Bronchial epithelial cell (primary cell): ENCODE measurements around the gene PMAIP1. TPM values are rescaled to one million over a fixed set of nuclear protein-coding genes. Genes with fewer than 3 reads are reported as not detected.

Experiments used
- DNase-seq: peaks from one replicate; pipeline ENCODE4 v3.0.0-alpha.2; 2010; ENCODE audit warnings: low read depth
- FAIRE-seq: peaks from 2 replicates; lab custom pipeline; 2011; peaks lifted over from hg19 to GRCh38; lab: Jason Lieb, UNC
- H3K27me3 ChIP-seq: 2 replicates; pipeline ENCODE4 v1.5.1; 2011; ENCODE audit warnings: low read length; ENCODE audit not compliant: control insufficient read depth, insufficient read depth
- H3K36me3 ChIP-seq: 2 replicates; pipeline ENCODE4 v1.5.1; 2011; ENCODE audit warnings: low read length; ENCODE audit not compliant: control insufficient read depth, insufficient read depth
- H3K4me3 ChIP-seq: 2 replicates; pipeline ENCODE4 v1.5.1; 2011; ENCODE audit warnings: mild to moderate bottlenecking, low read depth, low read length, control low read depth
- CTCF ChIP-seq: IDR thresholded peaks from 2 replicates; pipeline ENCODE4 v1.5.1; 2011; ENCODE audit warnings: mild to moderate bottlenecking, moderate library complexity, low read length, control low read depth, inconsistent platforms; ENCODE audit not compliant: insufficient read depth, severe bottlenecking
- total RNA-seq: library from RNA; depleted of rRNA; stranded (reverse); fragments of >200 nt; gene quantifications from 2 replicates; pipeline ENCODE4 v1.2.1, GENCODE V29; 2014

PMAIP1 gene
- total RNA-seq, 1 donor from 2014 or later = 12.1 TPM

- DNase-seq = peak; percentile 85
- FAIRE-seq = no peak
- no peak overlapping the region for H3K4me3 ChIP-seq
- no peaks in the 10 kb centered on the region for H3K27me3 ChIP-seq
- no peaks in the 10 kb centered on the region for H3K36me3 ChIP-seq
- TF ChIP-seq CTCF = no peak
Measured at GRCh38 chr18:59915606-59916005, 15.8 kb downstream of the PMAIP1 start.

GRCh38 chr18:59916746-59917145 is 16.9 kb downstream of the PMAIP1 start:
- DNase-seq = no peak
- FAIRE-seq = no peak
- TF ChIP-seq CTCF = no peak

GRCh38 chr18:59917422-59917821 is 17.6 kb downstream of the PMAIP1 start:
- DNase-seq = peak; percentile 83

More at GRCh38 chr18:59916746-59917145, 16.9 kb downstream of the PMAIP1 start:
- H3K27me3 ChIP-seq = no peaks in the 10 kb centered on the region
- no peaks in the 10 kb centered on the region for H3K36me3 ChIP-seq
- no peak overlapping the region for H3K4me3 ChIP-seq

GRCh38 chr18:59918320-59918755 is 18.5 kb downstream of the PMAIP1 start:
- no peaks in the 10 kb centered on the region for H3K27me3 ChIP-seq
- no peak for TF ChIP-seq CTCF
- no peaks in the 10 kb centered on the region for H3K36me3 ChIP-seq
- FAIRE-seq (peak; percentile 50), DNase-seq (peak; percentile 81)
- no peak overlapping the region for H3K4me3 ChIP-seq

More at GRCh38 chr18:59917422-59917821, 17.6 kb downstream of the PMAIP1 start:
- H3K36me3 ChIP-seq = no peaks in the 10 kb centered on the region
- no peak for TF ChIP-seq CTCF
- no peak for FAIRE-seq
- H3K4me3 ChIP-seq = no peak overlapping the region
- H3K27me3 ChIP-seq = no peaks in the 10 kb centered on the region

- H3K4me3 ChIP-seq = no peak overlapping the region
- no peak for FAIRE-seq
- TF ChIP-seq CTCF = no peak
- no peak for DNase-seq
- H3K36me3 ChIP-seq = no peaks in the 10 kb centered on the region
- no peaks in the 10 kb centered on the region for H3K27me3 ChIP-seq
Measured at GRCh38 chr18:59918997-59919396, 19.2 kb downstream of the PMAIP1 start.

GRCh38 chr18:59921384-59921891 is 21.6 kb downstream of the PMAIP1 start:
- no peak for DNase-seq
- Histone ChIP-seq H3K4me3 (no peak overlapping the region), H3K36me3 (no peaks in the 10 kb centered on the region), H3K27me3 (no peaks in the 10 kb centered on the region)
- no peak for FAIRE-seq
- TF ChIP-seq CTCF = no peak
